ENCODE data around the gene ABTB2.

- TF ChIP-seq CTCF (IDR thresholded peaks at IDR 0.05; ENCODE audit: insufficient read depth, low read length) (no peak), GABPA (IDR thresholded peaks at IDR 0.05; ENCODE audit: low read depth) (no peak), POLR2AphosphoS5 (IDR thresholded peaks at IDR 0.05; ENCODE audit: low read depth) (no peak), REST (IDR thresholded peaks at IDR 0.05; ENCODE audit: insufficient replicate concordance, low read depth) (no peak)
Measured at GRCh38 chr11:34252651-34253050, 105.2 kb downstream of the ABTB2 start.
